ENCODE data around the gene PIGM.
"Not testable (repeated sequence)": the region's sequence is repeated elsewhere in the genome, so short reads cannot be mapped to it uniquely, and the experiment has no call there.

The PIGM gene

DNA sequence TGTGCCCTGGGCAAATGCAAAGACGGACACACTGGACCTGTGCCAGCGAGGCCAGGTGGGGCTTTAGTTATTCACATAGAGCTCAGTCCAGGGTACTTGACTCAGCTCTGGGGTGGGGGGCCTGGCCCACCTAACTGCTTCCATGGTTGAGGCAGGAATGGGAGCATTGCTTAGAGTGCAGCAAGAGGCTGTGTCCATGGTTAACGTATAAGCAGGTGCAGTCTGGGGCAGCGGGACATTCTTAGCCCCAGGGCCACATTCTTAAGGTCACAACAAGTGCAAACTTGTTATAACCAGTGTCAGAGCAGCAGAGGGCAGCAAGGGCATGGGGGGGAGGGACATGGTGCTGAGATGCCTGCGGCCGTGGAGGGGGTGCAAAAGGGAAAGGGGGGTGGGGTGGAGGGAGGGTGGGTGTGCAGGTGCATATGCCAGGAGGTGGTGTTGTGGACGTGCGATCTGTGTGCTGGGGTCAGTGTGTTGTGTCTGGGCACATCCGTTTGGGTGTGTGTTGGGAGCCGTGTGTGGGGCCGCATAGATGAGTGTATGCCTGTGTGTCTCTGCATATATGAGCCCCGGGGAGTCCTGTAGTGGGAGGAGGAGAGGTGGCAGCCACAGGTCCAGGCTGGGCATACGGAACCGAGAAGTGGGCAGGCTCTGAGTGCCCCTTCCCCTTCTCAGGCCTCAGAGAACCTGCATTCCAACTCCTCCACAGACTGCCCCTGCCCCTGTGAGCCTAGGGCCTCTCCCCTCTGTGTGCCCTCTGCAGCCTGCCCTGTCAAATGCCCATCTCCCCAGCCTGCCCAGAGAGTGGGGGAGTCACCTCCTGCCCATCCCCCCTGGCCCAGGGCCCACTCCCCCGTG is 29.8 kb upstream of the PIGM start:
- no peak for DNase-seq (ENCODE audit: low read depth)

DNA sequence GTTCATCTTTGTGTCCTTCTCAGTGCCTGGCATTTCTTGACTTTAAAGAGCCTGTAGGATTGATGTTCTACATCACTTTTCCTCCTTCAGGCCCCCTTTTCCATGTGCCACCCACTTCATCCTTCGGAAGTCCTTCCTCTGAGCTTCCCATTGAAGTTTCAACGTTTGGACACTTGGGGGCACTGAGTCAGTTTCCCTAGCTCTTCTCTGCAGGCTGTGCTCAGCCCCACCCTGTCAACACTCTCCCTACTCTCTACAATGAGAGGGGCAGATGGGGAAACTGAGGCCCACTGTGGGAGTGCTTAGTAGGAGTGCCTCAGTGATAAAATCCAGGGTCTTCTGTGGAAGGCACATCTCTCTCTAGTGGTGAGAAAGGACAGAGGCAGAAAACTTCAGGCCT is 26.3 kb upstream of the PIGM start:
- no peak for DNase-seq (ENCODE audit: low read depth)

DNA sequence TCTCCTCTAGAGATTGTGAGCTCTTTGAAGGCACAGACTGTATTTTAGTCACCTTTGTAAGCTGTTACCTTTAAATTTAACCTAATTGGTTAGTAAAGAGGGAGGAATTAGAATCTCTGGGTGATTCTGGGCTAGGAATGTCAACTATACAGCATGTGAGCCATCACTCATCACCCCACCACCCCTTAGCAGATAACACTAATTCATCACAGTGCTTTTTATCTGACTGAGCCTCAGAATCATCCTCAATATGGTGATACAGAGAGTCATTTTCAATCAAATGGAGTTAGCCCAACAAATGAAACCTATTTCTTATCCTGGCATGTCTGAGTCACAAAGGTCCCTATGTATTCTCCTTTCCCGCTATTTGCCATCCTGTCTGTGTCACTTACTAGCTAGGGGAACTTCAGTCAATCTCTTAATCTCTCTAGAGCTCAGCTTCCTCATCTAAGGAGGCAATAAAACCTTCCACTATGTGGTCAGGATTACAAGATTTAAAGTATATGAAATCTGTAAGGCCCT is 24.9 kb upstream of the PIGM start:
- DNase-seq (ENCODE audit: low read depth) = no peak

DNA sequence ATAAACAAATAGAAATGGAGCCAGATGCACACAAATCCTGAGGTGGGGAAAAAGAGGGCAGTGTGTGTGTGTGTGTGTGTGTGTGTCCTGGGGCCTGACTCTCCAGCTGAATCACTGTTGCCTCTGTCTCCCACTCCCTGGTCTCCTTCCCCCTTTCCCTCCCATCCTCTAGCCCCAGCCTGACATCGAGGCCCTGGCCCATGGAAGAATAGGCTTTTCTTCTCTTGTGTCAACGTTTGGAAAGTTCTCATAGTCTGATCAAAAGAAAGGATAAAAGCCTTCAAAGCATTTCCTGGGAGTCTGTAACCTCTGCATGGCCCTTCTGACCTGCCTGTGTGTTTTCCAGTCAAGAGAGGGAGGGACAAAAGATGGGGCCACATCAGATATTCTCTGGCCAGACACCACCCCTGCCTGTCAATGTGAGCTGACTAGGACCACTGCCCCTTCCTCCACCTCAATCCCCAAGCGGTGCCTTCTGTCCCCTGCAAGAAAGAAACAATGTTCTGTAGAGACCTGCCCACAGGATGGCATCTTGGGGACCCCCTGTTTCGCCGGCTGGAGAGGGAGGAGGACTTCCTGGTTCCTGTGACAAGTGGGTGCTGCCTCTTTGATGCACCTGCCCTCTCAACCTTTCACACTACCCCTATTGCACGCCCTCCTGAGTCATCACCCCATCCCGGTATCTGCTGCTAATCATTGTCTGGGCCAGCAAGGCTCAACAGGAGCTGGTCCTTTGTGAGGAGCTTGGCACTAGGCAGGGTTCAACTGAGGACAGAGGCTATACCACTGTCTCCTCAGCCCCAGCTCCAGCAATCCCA is 22.0 kb upstream of the PIGM start:
- DNase-seq (ENCODE audit: low read depth) = no peak

DNA sequence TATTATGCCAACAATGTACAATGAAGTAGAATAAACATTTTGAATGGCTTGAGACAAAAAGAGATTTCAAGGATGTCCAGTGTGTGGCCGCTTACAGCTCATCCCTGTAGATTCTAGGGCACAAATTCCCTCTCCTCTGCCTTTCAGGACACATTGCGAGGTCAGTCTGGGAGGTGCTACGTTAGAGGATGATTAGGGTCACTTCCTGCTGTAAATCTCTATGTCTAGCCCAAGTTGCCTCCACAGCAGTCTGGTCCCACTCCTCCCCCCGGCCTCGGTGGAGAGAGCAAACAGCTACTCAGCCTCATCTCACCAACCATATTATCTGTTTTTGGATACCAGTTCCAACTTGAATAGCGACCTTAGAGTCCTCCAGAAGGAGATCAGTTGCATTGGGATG is 21.1 kb upstream of the PIGM start:
- DNase-seq (ENCODE audit: low read depth) = no peak

DNA sequence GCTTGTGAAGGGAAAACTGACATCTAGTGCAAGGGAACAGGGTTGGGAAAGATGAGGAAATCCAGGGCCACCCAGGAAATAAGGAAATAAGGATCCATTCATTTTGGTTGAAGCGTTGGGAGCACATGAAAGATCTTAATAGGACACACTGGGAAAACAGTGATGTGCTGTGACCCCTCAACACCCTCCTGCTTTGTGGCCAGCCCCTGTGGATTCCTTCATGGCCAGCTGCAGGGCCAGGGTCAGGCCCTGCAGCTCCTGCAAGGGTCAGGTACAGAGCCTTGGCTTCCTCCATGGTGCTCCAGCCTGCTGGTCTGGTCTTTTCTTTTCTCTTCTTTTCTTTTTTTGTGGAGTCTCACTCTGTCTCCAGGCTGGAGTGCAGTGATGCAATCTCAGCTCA is 18.8 kb upstream of the PIGM start:
- no peak for DNase-seq (ENCODE audit: low read depth)

DNA sequence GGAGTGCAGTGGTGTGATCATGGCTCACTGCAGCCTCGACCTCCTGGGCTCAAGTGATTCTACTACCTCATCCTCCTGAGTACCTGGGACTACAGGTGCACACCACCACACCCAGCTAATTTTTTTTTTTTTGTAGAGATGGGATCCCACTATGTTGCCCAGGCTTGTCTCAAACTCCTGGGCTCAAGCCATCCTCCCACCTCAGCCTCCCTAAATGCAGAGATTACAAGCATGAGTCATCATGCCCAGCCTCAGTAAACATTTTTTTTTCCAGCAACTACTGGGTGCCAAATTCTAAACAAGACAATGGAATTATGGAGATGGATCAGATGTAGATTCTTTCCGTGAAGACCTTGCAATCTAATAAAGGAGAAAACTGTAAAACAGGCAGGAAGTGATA is 18.4 kb upstream of the PIGM start:
- DNase-seq (ENCODE audit: low read depth) = not testable (repeated sequence)

DNA sequence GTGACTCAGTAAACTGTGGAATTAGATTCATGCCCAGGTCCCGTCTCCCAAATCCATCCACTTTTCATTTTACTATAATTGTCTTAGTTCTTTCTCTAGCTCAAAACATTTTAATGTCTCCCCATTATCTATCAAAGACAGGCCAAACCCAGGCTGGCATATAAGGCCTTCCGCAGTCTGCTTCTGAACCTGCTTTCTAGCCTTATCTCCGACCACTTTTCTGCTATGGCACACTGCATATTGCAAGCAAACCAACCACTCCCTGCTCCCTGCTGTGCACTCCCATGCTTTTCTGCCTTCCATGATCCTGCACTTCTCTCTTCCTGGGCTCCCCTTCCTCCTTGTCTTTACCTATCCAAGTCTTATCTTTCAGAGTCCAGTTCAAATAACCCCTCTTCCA is 17.3 kb upstream of the PIGM start:
- no peak for DNase-seq (ENCODE audit: low read depth)

DNA sequence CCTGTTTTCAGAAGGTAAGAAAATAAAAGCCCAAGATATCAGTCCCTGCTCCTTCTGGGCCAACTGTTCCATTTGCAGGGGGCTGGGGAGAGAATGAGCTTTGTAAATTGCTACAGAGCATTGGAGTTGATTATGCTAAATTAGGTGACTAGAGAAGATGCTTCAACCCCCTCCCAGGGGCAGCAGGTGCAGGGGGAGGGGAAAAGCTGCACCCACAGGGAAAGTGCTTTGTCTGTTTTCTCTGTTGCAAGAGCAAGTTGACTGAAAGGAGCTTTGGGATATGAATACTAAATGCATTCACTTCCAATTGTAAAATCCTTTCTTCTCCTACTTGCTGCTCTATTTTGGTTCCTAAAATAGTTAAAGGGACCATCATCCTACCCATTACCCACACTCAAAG is 16.5 kb upstream of the PIGM start:
- no peak for DNase-seq (ENCODE audit: low read depth)

DNA sequence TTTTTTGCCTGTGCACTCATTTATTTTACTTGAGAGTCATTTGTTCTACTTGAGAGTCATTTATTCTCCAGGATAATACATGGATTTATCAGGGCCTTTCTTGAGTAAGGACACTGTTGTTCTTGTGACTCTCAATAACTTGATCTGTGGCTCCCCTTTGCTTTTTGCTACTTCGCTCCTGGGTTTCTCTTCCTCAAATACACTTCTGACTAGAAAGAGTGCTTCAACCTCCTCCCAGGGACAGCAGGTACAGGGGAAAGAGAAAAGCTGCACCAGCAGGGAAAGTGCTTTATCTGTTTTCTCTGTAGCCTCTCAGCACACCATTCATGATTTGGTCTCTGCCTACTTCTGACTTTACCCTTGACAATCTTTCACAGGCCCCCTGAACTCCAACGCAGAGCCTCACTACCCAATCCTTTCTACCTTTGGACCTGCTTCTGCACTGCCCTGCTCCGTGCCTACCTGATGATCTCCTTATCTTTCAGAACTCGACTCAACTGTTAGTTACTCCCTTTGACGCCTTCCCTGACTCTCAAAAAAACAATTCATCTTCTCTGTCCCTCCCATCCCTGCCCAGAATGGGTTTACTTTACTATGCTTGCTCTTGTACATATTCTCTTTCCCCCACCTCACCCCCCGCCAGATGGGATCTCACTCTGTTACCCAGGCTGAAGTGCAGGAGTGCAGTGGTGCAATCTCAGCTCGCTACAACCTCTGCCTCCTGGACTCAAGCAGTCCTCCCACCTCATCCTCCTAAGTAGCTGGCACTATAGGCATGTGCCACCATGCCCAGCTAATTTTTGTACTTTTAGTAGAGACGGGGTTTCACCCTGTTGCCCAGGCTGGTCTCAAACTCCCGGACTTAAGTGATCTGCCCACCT is 15.6 kb upstream of the PIGM start:
- DNase-seq (ENCODE audit: low read depth) = no peak

DNA sequence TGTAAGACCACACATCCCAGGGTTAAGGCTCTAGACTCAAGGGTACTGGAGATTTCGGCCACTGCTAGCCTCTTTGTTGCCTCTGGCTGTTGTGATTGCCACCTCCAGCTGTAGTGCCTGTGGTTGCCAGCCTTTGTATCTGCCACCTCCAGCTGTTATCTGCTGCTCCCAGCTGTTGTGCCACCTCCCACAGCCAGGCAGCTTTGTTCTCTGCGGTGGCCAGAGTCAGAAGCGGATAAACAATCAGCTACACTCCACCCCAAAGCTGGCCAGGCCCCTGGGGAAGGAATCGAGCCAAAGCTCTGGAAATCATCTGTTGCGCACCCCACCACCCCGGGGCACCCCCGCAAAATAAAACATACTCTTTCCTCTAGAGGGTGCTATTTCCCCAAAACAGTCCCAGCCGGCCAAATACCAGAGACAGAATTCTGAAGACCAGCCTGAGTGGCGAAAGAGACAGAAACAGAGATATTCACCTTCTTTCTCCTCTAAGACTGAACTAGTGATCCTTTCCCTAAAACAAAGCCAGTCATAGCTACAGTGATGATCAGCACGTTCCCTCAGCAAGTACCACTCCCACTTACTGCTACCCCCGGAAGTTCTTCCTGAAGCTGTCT is 14.8 kb upstream of the PIGM start:
- DNase-seq (ENCODE audit: low read depth) = no peak

DNA sequence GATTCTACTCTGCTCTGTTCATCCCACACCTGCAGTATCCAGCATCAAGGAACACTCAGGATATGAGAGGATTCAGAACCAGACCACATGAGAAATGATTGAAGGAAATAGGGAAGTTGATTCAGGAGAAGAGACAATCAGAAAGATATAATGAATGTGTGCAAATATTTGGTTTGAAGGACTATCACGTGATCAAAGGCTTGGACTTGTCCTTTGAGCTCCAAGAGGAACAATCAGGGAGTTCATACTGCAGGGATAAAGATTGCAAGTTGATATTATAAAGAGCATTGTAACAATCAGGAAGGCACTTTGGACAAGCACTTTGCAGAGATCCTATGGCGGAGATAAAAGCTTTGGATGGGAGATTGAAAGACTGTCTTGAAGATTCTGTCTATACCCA is 13.9 kb upstream of the PIGM start:
- no peak for DNase-seq (ENCODE audit: low read depth)

DNA sequence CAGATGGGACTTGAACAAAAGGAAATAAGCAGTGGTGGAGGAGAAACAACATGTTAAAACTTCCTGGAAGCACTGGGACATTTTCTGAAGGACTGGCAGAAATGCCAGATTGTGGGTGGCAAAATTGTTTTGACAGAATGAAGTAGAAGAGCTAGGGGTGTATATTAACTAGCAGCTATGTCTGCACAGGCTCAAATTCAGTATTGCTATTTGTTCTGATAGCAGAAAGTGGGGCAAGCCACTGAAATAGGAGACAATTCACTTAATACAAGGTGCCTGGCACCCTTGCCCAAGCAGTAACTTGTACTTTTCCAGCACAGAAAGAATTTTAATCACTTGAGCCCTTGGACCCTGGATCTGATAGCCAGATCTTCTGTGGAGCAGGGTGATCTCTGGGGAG is 11.8 kb upstream of the PIGM start:
- no peak for DNase-seq (ENCODE audit: low read depth)

DNA sequence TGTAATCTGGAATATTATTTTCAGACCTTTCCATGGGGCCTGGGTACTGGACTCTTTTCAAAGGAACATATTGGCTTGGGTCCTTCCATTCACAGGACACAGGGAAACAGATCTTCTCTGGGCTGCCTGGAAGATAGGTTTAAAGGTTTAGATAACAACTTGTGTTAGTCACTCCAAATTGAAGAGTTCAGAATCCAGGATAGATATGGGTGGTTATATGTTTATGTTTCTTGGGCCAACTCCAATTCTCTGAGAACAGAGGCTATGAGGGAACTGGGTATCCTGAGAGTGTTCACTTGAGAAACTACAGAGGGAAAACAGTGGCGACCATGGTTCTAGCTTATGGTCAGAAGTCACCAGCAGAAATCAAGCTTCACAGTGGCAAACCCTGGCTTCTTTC is 8.7 kb upstream of the PIGM start:
- no peak for DNase-seq (ENCODE audit: low read depth)

DNA sequence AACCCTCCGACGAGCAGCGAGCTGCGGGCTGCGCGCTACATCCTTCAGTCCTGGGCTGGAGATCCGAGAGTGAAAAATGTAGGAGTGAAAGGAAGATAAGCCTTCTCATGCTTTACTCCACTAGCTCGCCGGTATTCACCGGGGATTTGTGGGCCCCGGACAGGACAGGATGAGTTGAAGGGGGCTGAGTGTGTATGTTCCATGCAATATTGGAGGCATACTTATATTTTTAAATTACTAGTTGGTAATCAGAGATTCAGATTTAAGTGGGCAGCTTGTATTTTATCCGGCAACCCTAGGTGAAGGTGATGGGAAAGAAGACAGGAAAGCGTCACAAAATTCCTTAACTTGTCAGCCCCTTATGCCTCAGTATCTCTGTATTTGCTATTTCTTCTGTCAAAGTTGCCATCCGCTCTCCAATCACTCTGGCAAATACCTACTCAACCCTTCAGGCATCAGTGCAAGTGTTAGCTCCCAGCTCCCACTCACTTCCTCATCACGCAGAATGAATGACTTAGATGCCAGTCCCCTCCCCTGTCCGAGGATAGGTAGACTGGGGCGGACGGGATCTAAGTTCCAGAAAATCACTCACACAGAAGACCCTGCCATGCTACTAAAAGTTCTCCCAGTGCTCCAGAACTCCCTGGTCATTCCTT is 503 bp upstream of the PIGM start:
- no peak for DNase-seq (ENCODE audit: low read depth)

DNA sequence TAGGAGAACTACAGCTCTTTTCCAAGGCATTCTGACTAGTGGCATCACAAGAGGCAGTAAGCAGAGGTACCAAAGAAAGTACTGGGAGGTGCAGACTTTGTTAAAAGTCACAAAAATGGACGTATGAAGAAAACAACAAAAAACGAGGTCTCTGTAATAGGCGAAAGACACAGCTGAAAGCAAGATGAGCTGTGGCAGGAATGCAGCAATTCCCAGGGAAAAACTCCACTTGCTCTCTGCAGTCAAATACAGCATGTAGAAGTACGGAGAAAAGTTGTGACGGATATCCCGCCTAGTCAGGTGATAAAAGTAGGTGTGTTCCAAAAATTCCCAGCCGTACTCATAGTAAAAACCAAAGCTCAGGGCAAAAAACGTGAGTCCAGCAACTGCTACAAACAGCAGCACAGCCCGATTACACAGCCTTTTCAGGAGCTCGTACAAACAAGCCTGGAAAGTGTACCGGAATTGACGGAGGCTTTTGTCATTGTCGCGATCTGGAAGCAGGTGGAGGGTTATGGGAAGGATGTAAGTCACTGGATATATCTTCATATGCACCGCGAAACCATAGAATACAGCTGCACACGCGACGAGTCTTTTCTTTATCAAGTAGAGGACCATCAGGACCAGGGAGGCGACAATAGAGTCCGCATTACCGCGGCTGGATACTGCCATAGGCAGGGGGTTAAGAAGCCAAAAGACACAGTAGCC is 979 bp downstream of the PIGM start:
- no peak for DNase-seq (ENCODE audit: low read depth)

DNA sequence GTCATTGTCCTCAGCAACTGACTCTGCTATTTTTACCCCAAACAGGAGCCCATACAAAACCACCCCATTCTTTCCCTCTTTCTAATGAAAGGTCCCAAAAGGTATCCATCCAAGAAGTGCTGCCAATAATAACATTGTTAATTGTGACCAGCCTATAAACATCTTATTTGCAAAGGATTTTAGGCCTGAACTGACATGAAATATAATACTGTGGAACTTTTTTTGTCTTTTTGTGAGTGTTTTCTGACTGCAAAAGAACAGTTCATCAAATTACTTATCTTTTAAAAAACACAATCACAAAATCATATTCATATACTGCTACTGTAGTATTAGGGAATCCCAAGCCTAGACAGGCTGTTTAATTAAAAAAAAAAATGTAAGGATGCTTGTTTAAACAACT is 3.4 kb downstream of the PIGM start:
- no peak for DNase-seq (ENCODE audit: low read depth)

DNA sequence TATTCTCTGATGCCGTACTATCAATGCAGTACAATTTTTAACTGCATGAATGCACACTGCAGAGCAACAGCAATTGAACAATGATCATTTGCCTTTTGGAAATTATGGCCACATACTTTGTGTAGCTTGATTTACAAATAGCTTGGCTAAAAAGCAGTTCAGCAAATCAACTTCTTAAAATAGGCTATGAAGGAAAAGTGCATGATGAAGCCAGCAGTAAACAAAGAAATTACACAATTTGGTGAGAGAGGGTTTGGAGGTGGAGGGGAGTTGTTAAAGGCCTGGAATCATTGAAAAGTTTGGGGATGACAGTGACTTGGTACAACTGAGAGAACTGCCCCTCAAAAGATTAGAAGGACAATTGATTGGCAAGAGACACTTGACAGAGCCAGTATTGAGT is 6.5 kb downstream of the PIGM start:
- no peak for DNase-seq (ENCODE audit: low read depth)

DNA sequence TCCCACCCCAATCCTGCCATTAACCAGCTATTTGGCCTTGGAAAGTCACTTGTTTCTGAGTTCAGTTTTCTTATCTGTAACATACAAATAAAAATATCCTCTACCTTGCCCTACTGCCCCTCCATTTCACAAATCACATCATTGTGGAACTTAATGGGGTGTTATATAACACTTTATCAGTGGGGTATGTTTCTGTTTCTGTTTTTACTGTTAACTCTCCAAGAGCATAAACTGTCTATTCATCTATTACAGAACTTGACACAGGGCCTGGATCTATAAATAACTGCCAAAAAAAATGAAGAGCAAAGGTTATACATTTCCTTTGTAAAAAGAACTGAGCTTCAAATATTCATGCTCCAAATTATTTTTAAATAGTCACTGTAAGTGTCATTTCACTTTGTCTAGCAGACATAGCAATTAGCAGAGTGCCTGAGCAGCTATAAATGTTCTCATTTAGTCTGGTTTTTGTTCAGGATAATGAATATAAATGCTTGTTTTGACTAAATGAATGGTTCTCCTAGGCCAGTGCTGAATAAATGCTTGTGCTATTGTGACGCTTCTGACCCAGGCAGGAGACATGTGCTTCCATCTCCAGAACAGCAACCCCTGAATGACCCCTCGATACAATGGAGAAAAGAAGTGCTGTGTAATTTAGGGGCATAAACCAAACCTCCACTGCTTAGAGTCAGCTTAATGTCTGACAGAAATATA is 7.4 kb downstream of the PIGM start:
- no peak for DNase-seq (ENCODE audit: low read depth)
